Activated CD4-positive, alpha-beta memory T cell treated with anti-CD3 and anti-CD28 coated beads for 36 hours (primary cell): ENCODE measurements around the gene TMEM219. TPM values are rescaled to one million over a fixed set of nuclear protein-coding genes. Genes with fewer than 3 reads are reported as not detected.

Experiments
- total RNA-seq, 2 experiments: library from RNA; stranded (reverse); gene quantifications; one replicate each; pipeline ENCODE4 v1.2.3, GENCODE V29; 2021

The TMEM219 gene
- total RNA-seq, 2 experiments from 2014 or later: 57.1 to 64.8 TPM

Other genes starting within 250 kb of the TMEM219 start
- 10 to 100 TPM; 25.2 to 26.2 TPM for gene C16orf54, start 216.1 kb upstream of the TMEM219 start, total RNA-seq
- gene ZG16, start 183.8 kb upstream of the TMEM219 start, total RNA-seq: not detected
- gene KIF22, start 171.3 kb upstream of the TMEM219 start, total RNA-seq: 100 to 1,000 TPM; 174 to 180 TPM
- 100 to 1,000 TPM; 227 to 242 TPM for gene MAZ, start 155.6 kb upstream of the TMEM219 start, total RNA-seq
- 1 to 10 TPM in 1 of 2 experiments, under 1 TPM in 1; 1.00 to 2.6 TPM for gene PRRT2, start 149.9 kb upstream of the TMEM219 start, total RNA-seq
- gene PAGR1, start 145.9 kb upstream of the TMEM219 start, total RNA-seq: 10 to 100 TPM; 21.9 to 24.0 TPM
- 100 to 1,000 TPM; 149 to 156 TPM for gene MVP, start 141.6 kb upstream of the TMEM219 start, total RNA-seq
- gene CDIPT, start 98.9 kb upstream of the TMEM219 start, total RNA-seq: 10 to 100 TPM; 39.5 to 43.9 TPM
- under 1 TPM; 0.38 to 0.58 TPM for gene SEZ6L2, start 62.5 kb upstream of the TMEM219 start, total RNA-seq
- 1 to 10 TPM; 1.6 to 1.9 TPM for gene ASPHD1, start 61.6 kb upstream of the TMEM219 start, total RNA-seq
- 10 to 100 TPM; 36.6 to 37.9 TPM for gene KCTD13, start 35.9 kb upstream of the TMEM219 start, total RNA-seq
- gene TAOK2, start 11.8 kb downstream of the TMEM219 start, total RNA-seq: 10 to 100 TPM; 27.2 to 28.2 TPM
- gene HIRIP3, start 33.5 kb downstream of the TMEM219 start, total RNA-seq: 10 to 100 TPM; 40.5 to 40.6 TPM
- gene INO80E, start 34.2 kb downstream of the TMEM219 start, total RNA-seq: 10 to 100 TPM; 84.1 to 94.0 TPM
- under 1 TPM; 0.33 to 0.34 TPM for gene DOC2A, start 48.9 kb downstream of the TMEM219 start, total RNA-seq
- gene C16orf92, start 61.1 kb downstream of the TMEM219 start, total RNA-seq: not detected
- 1 to 10 TPM; 5.0 TPM for gene TLCD3B, start 69.2 kb downstream of the TMEM219 start, total RNA-seq
- 1,000 to 10,000 TPM; 1,724 to 1,734 TPM for gene ALDOA, start 103.7 kb downstream of the TMEM219 start, total RNA-seq
- 100 to 1,000 TPM; 121 to 133 TPM for gene PPP4C, start 113.9 kb downstream of the TMEM219 start, total RNA-seq
- gene TBX6, start 129.8 kb downstream of the TMEM219 start, total RNA-seq: 1 to 10 TPM; 2.3 to 2.9 TPM
- 10 to 100 TPM; 32.5 to 36.9 TPM for gene YPEL3, start 134.1 kb downstream of the TMEM219 start, total RNA-seq
- 1 to 10 TPM; 5.3 to 9.9 TPM for gene GDPD3, start 151.5 kb downstream of the TMEM219 start, total RNA-seq
- 10 to 100 TPM; 85.5 to 93.1 TPM for gene MAPK3, start 161.1 kb downstream of the TMEM219 start, total RNA-seq
- 1,000 to 10,000 TPM; 1,027 to 1,051 TPM for gene CORO1A, start 221.5 kb downstream of the TMEM219 start, total RNA-seq
- gene BOLA2B, start 231.6 kb downstream of the TMEM219 start, total RNA-seq: 100 to 1,000 TPM; 156 to 159 TPM
- 10 to 100 TPM; 98.8 to 99.9 TPM for gene SLX1A, start 231.8 kb downstream of the TMEM219 start, total RNA-seq
- gene SULT1A3, start 237.2 kb downstream of the TMEM219 start, total RNA-seq: 10 to 100 TPM; 14.2 to 15.2 TPM